ENCODE measurements around the gene ECI1.

- no peak for TF ChIP-seq CTCF (conservative IDR thresholded peaks at IDR 0.05 in 1 of 2, IDR thresholded peaks at IDR 0.05 in 1 of 2; ENCODE audit: extremely low read depth in 1 of 2, insufficient read depth in 1 of 2, low read depth in 1 of 2, low read length in 2 of 2)
- TF ChIP-seq EZH2 (IDR thresholded peaks at IDR 0.05; ENCODE audit: borderline replicate concordance, low read length) = no peak
Measured at GRCh38 chr16:2289282-2289681, 37.9 kb upstream of the ECI1 start.
